Stimulated activated CD4-positive, alpha-beta T cell treated with anti-CD3 and anti-CD28 coated beads, TNF-alpha, amount 100 ng/mL, for 48 hours (primary cell): Measurements from ENCODE around the gene LAMA2.

ENCODE experiments used
- DNase-seq, 3 donors: peaks; one replicate each; pipeline ENCODE4 v3.0.0-alpha.2; 2020; ENCODE audit warnings: low read depth in 3 of 3

LAMA2 gene

GRCh38 chr6:129491436-129491835 lies 608.5 kb downstream of the LAMA2 start:
- no peak for DNase-seq

- DNase-seq, result no peak
Measured at GRCh38 chr6:129492260-129492659, 609.3 kb downstream of the LAMA2 start.

GRCh38 chr6:129493354-129493902 lies 610.5 kb downstream of the LAMA2 start:
- DNase-seq, result no peak

- no peak for DNase-seq
Measured at GRCh38 chr6:129494099-129494498, 611.2 kb downstream of the LAMA2 start.

GRCh38 chr6:129494586-129494985 lies 611.6 kb downstream of the LAMA2 start:
- no peak for DNase-seq

- no peak for DNase-seq
Measured at GRCh38 chr6:129495652-129496051, 612.7 kb downstream of the LAMA2 start.

- no peak for DNase-seq
Measured at GRCh38 chr6:129497481-129498441, 614.8 kb downstream of the LAMA2 start.

GRCh38 chr6:129498541-129498940 lies 615.6 kb downstream of the LAMA2 start:
- DNase-seq, result no peak

GRCh38 chr6:129498950-129499842 lies 616.3 kb downstream of the LAMA2 start:
- DNase-seq, result no peak

- DNase-seq, result no peak
Measured at GRCh38 chr6:129499843-129500219, 616.9 kb downstream of the LAMA2 start.

- DNase-seq, result no peak
Measured at GRCh38 chr6:129500958-129501739, 618.2 kb downstream of the LAMA2 start.

GRCh38 chr6:129501740-129502660 lies 619.1 kb downstream of the LAMA2 start:
- DNase-seq, result no peak

GRCh38 chr6:129504456-129504855 lies 621.5 kb downstream of the LAMA2 start:
- DNase-seq, result no peak

GRCh38 chr6:129507059-129507807 lies 624.3 kb downstream of the LAMA2 start:
- DNase-seq, result no peak

GRCh38 chr6:129507846-129508245 lies 624.9 kb downstream of the LAMA2 start:
- DNase-seq, result no peak

- no peak for DNase-seq
Measured at GRCh38 chr6:129508477-129509145, 625.7 kb downstream of the LAMA2 start.

GRCh38 chr6:129510950-129511349 lies 628.0 kb downstream of the LAMA2 start:
- no peak for DNase-seq

GRCh38 chr6:129513471-129513870 lies 630.5 kb downstream of the LAMA2 start:
- DNase-seq, result no peak

GRCh38 chr6:129515004-129515403 lies 632.1 kb downstream of the LAMA2 start:
- no peak for DNase-seq
